ENCODE measurements around the gene XRCC1. TPM values are rescaled to one million over a fixed set of nuclear protein-coding genes. Genes with fewer than 3 reads are reported as not detected.

XRCC1 gene
- total and polyA plus RNA-seq, 2 of the 8 experiments (the other 6 are each of a cell fraction or from before 2014, with no cell fraction given), result 42.5 to 44.4 TPM

DNA sequence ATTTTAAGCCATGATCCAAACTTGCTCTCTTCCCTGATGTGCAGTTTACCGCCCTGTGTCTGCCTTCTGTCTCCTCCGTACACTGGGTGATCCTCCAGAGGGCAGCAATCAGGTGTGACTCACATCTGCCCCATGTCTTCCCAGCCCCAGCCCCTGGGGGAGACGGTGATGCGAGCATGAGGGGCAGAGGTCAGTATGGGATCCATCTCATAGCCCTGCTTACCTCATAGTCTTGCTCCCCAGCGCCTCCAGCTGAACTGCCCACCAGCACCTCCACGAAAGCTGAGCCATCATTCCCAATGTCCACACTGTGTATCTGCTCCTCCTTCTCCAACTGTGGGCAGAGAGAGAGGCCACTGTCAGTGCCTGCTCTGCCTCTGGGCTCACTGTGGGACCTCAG is 14.6 kb downstream of the XRCC1 start:
- no peak overlapping the region for H3K4me3 ChIP-seq (ENCODE audit: extremely low read depth in 1 of 4, insufficient read depth in 2 of 4, low read depth in 3 of 4, low read length in 4 of 4)
- H3K23me2 ChIP-seq (ENCODE audit: low read depth, low read length), result no peaks in the 10 kb centered on the region
- H3K9ac ChIP-seq (replicated peaks in 1 of 4; ENCODE audit: extremely low read depth in 1 of 4, low read depth in 3 of 4, low read length in 3 of 4), result no peak overlapping the region
- no peak overlapping the region for H3K4me2 ChIP-seq (ENCODE audit: insufficient read depth in 1 of 2, low read depth in 2 of 2, low read length in 2 of 2)
- no peaks in the 10 kb centered on the region for H3K9me3 ChIP-seq (ENCODE audit: insufficient read depth in 2 of 2, low read depth in 1 of 2, low read length in 1 of 2)
- no peaks in the 10 kb centered on the region; the same call in 1 of the 2 replicates for H3K79me1 ChIP-seq (ENCODE audit: low read depth, low read length)
- no peak overlapping the region for H2BK15ac ChIP-seq (ENCODE audit: low read length)
- 86% methylated on average over 6 of the region's 6 CpGs; no CpG with 5 or more reads in 1 of the 2 experiments for WGBS, 2 experiments (ENCODE audit: extremely low coverage in 1 of 2, insufficient coverage in 1 of 2, insufficient read length in 1 of 2, insufficient replicate concordance in 2 of 2, low coverage in 1 of 2, low lambda C conversion rate in 2 of 2, missing lambda C conversion rate in 1 of 2)
- ChIA-PET POLR2A (ENCODE audit: partially characterized antibody) (no interaction called here), CTCF (ENCODE audit: partially characterized antibody) (interaction anchor here (0.8 to 10.7 kb wide), 6 partner anchors 10 to 40 kb away, joined by 3 to 122 read pairs (median 4); partner anchors contain the start of genes IRGQ, PINLYP, XRCC1 and ZNF575)
- H2BK20ac ChIP-seq (ENCODE audit: low read length), result no peak overlapping the region
- no peak overlapping the region for H3K14ac ChIP-seq (ENCODE audit: insufficient read length)
- H3K36me3 ChIP-seq (ENCODE audit: control insufficient read depth in 2 of 4, insufficient read depth in 4 of 4, low read length in 3 of 4), result peaks cover 0 to 8% (median 0%) of the 10 kb centered on the region in 4 experiments; a peak in 2 of 8 replicates
- no peak overlapping the region for H2AFZ ChIP-seq (ENCODE audit: low read length)
- H3K4me1 ChIP-seq (replicated peaks in 1 of 4; ENCODE audit: control insufficient read depth in 3 of 4, insufficient read depth in 4 of 4, low read length in 3 of 4), result no peaks in the 10 kb centered on the region
- H2BK12ac ChIP-seq (ENCODE audit: low read depth, low read length), result no peak overlapping the region
- H3K27me3 ChIP-seq (replicated peaks in 1 of 4; ENCODE audit: control insufficient read depth in 3 of 4, extremely low read depth in 1 of 4, insufficient read depth in 3 of 4, low read length in 3 of 4), result no peaks in the 10 kb centered on the region
- no peak for DNase-seq (ENCODE audit: low read depth in 1 of 2, low spot score in 2 of 2)
- no peak overlapping the region for H3K56ac ChIP-seq (replicated peaks; ENCODE audit: insufficient read length, low read depth, low read length)
- H4K20me1 ChIP-seq (replicated peaks in 1 of 2; ENCODE audit: control insufficient read depth in 1 of 2, insufficient read depth in 2 of 2, low read length in 2 of 2), result peaks cover 0 to 8% of the 10 kb centered on the region in 2 experiments
- H2AK5ac ChIP-seq (ENCODE audit: low read depth, low read length), result no peak overlapping the region
- H4K8ac ChIP-seq (ENCODE audit: extremely low read depth, insufficient read depth, low read length), result no peak overlapping the region
- no peaks in the 10 kb centered on the region for H3K79me2 ChIP-seq (ENCODE audit: control insufficient read depth in 1 of 2, insufficient read depth in 2 of 2, low read length in 2 of 2)
- FAIRE-seq, result no peak
- no peak overlapping the region for H2BK120ac ChIP-seq (replicated peaks; ENCODE audit: low read depth, low read length)
- H3K18ac ChIP-seq (ENCODE audit: extremely low read depth, low read length), result no peak overlapping the region
- no peak overlapping the region for H3K27ac ChIP-seq (ENCODE audit: low read depth, low read length)
- no peak overlapping the region for H4K5ac ChIP-seq (ENCODE audit: insufficient read length, low read depth, low read length)
- H4K91ac ChIP-seq (replicated peaks; ENCODE audit: insufficient read length, low read length), result no peak overlapping the region
- no peak overlapping the region for H3K23ac ChIP-seq (ENCODE audit: insufficient read length)
- no peak overlapping the region for H2BK5ac ChIP-seq (ENCODE audit: low read depth, low read length)
- H3K4ac ChIP-seq (replicated peaks; ENCODE audit: insufficient read length, low read depth, low read length), result no peak overlapping the region
- TF ChIP-seq SP4 (IDR thresholded peaks at IDR 0.05; ENCODE audit: low read length), result no peak
- TF ChIP-seq CREB1 (IDR thresholded peaks at IDR 0.05), result 0 out of 2 replicates have a peak, but pooled peaks have one; percentile 53
- TF ChIP-seq SRF (IDR thresholded peaks at IDR 0.05; ENCODE audit: low read depth, low read length), result no peak
- no peak for TF ChIP-seq PHF8 (conservative IDR thresholded peaks at IDR 0.05; ENCODE audit: low read depth, low read length)
- TF ChIP-seq CEBPB (IDR thresholded peaks at IDR 0.05; ENCODE audit: low read depth, low read length), result no peak
- TF ChIP-seq RAD21 (IDR thresholded peaks at IDR 0.05 in 1 of 2, conservative IDR thresholded peaks at IDR 0.05 in 1 of 2; ENCODE audit: low read depth in 2 of 2, low read length in 2 of 2), result peak in 1 of 2 experiments; percentile 31; a peak in 1 of 4 replicates
- TF ChIP-seq POLR2AphosphoS5 (IDR thresholded peaks at IDR 0.05; ENCODE audit: low read depth, low read length), result no peak
- TF ChIP-seq, protein P1, sequence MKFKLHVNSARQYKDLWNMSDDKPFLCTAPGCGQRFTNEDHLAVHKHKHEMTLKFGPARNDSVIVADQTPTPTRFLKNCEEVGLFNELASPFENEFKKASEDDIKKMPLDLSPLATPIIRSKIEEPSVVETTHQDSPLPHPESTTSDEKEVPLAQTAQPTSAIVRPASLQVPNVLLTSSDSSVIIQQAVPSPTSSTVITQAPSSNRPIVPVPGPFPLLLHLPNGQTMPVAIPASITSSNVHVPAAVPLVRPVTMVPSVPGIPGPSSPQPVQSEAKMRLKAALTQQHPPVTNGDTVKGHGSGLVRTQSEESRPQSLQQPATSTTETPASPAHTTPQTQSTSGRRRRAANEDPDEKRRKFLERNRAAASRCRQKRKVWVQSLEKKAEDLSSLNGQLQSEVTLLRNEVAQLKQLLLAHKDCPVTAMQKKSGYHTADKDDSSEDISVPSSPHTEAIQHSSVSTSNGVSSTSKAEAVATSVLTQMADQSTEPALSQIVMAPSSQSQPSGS (IDR thresholded peaks at IDR 0.05; ENCODE audit: low read length), result no peak
- TF ChIP-seq CHD2 (IDR thresholded peaks at IDR 0.05; ENCODE audit: low read length), result no peak
- TF ChIP-seq ASH2L (IDR thresholded peaks at IDR 0.05; ENCODE audit: low read length), result no peak
